GM12878 (cell line): ENCODE data around the gene CFDP1. TPM values are rescaled to one million over a fixed set of nuclear protein-coding genes. Genes with fewer than 3 reads are reported as not detected.

ENCODE experiments used
- ATAC-seq: fragments of 200-7000 bp; cut with Tn5 transposase; 3 replicates; pipeline ENCODE4 v1.9.1; 2020; ENCODE audit warnings: mild to moderate bottlenecking, moderate library complexity
- BruUV-seq: library from RNA; stranded (reverse); fragments of 400-500 nt; replicated peaks from 2 replicates; lab custom pipeline; 2021; lab: Mats Ljungman, UMichigan
- CTCF ChIA-PET: fragments of 300-600 bp; sonication (Branson Sonifier 250); formaldehyde crosslinking; extraction: SDS; loops from one replicate; lab custom pipeline; 2021; ENCODE audit warnings: inconsistent platforms; lab: Yijun Ruan, JAX
- POLR2A ChIA-PET: fragments of 350-600 bp; formaldehyde crosslinking; extraction: SDS; loops from one replicate; lab custom pipeline; 2021; ENCODE audit warnings: inconsistent platforms; lab: Charles Lee
- RAD21 ChIA-PET: fragments of 300-600 bp; sonication (Branson Sonifier 250); formaldehyde crosslinking; loops from one replicate; lab custom pipeline; 2023; ENCODE audit warnings: antibody characterized with exemption; ENCODE audit not compliant: unreplicated experiment; lab: Charles Lee
- SMC1A ChIA-PET: fragments of 300-600 bp; sonication (Branson Sonifier 250); formaldehyde crosslinking; loops from one replicate; lab custom pipeline; 2023; ENCODE audit not compliant: unreplicated experiment, uncharacterized antibody; lab: Charles Lee
- DNase-seq: peaks from one replicate; pipeline ENCODE4 v3.0.0-alpha.2; 2011; ENCODE audit warnings: low read depth, low spot score
- FAIRE-seq: peaks from 3 replicates; lab custom pipeline; 2011; peaks lifted over from hg19 to GRCh38; lab: Jason Lieb, UNC
- H2AFZ ChIP-seq: 2 replicates; pipeline ENCODE4 v1.6.0; 2011; ENCODE audit warnings: low read depth, low read length, control low read depth; ENCODE audit not compliant: control insufficient read depth
- H3K27ac ChIP-seq: 2 replicates; pipeline ENCODE4 v1.5.1; 2011; ENCODE audit warnings: control low read depth; ENCODE audit not compliant: control insufficient read depth, insufficient read depth
- H3K27me3 ChIP-seq, 2 experiments: replicated peaks in 1 of 2; 2 replicates each; pipeline versions ENCODE4 v1.6.0 to v1.6.1; 2011; ENCODE audit warnings: low read length in 1 of 2; ENCODE audit not compliant: control insufficient read depth in 2 of 2, insufficient read depth in 2 of 2
- H3K36me3 ChIP-seq, 2 experiments: 2 replicates each; pipeline ENCODE4 v1.5.1; 2011; ENCODE audit warnings: low read length in 1 of 2; ENCODE audit not compliant: control insufficient read depth in 2 of 2, insufficient read depth in 2 of 2
- H3K4me1 ChIP-seq: 2 replicates; pipeline ENCODE4 v1.6.1; 2011; ENCODE audit warnings: mild to moderate bottlenecking, low read length, moderate library complexity, mixed read lengths; ENCODE audit not compliant: control insufficient read depth, insufficient read depth
- H3K4me2 ChIP-seq: 2 replicates; pipeline ENCODE4 v1.6.0; 2011; ENCODE audit warnings: control low read depth; ENCODE audit not compliant: control insufficient read depth, insufficient read depth
- H3K4me3 ChIP-seq: fragments of 200-600 bp; sonication (generic); 2 replicates; pipeline ENCODE4 v1.5.1; 2016
- H3K79me2 ChIP-seq: 2 replicates; pipeline ENCODE4 v1.6.0; 2011; ENCODE audit warnings: low read length; ENCODE audit not compliant: control insufficient read depth, insufficient read depth
- H3K9ac ChIP-seq: 2 replicates; pipeline ENCODE4 v1.8.0; 2011; ENCODE audit warnings: low read length, control low read depth, mixed read lengths; ENCODE audit not compliant: control insufficient read depth, insufficient read depth
- H3K9me3 ChIP-seq: replicated peaks from 3 replicates; pipeline ENCODE4 v1.5.1; 2011; ENCODE audit warnings: mild to moderate bottlenecking, low read length; ENCODE audit not compliant: control insufficient read depth, insufficient read depth
- H4K20me1 ChIP-seq: 2 replicates; pipeline ENCODE4 v1.6.0; 2011; ENCODE audit not compliant: control insufficient read depth, insufficient read depth
- ATF7 ChIP-seq: fragments of 450-650 bp; IDR thresholded peaks from 2 replicates; pipeline ENCODE4 v1.6.1; 2016; ENCODE audit warnings: low read depth, mild to moderate bottlenecking
- CHD1 ChIP-seq: IDR thresholded peaks from 2 replicates; pipeline ENCODE4 v1.6.1; 2012; ENCODE audit warnings: low read depth, low read length, improper control_type of control experiment
- DPF2 ChIP-seq: fragments of 450-650 bp; IDR thresholded peaks from 2 replicates; pipeline ENCODE4 v1.6.1; 2017; ENCODE audit warnings: mild to moderate bottlenecking
- LARP7 ChIP-seq: fragments of 450-650 bp; IDR thresholded peaks from 2 replicates; pipeline ENCODE4 v1.6.1; 2017; ENCODE audit warnings: mild to moderate bottlenecking
- MEF2B ChIP-seq: fragments of 450-650 bp; IDR thresholded peaks from 2 replicates; pipeline ENCODE4 v1.6.1; 2018; ENCODE audit warnings: mild to moderate bottlenecking, moderate library complexity; ENCODE audit not compliant: partially characterized antibody, poor library complexity, severe bottlenecking
- MXI1 ChIP-seq: fragments of 150-350 bp; IDR thresholded peaks from 2 replicates; pipeline ENCODE4 v1.6.1; 2011; ENCODE audit warnings: low read depth, mild to moderate bottlenecking, inconsistent platforms, low read length, improper control_type of control experiment
- POLR2AphosphoS2 ChIP-seq: IDR thresholded peaks from 2 replicates; pipeline ENCODE4 v1.6.1; 2011; ENCODE audit warnings: low read depth, mild to moderate bottlenecking, low read length, improper control_type of control experiment, moderate library complexity
- RBBP5 ChIP-seq: fragments of 200-600 bp; sonication (generic); conservative IDR thresholded peaks from 2 replicates; pipeline ENCODE4 v1.6.1; 2016
- ZNF592 ChIP-seq: fragments of 450-650 bp; IDR thresholded peaks from 2 replicates; pipeline ENCODE4 v1.6.1; 2017; ENCODE audit warnings: mild to moderate bottlenecking, moderate library complexity
- WGBS: methylation state at CpG from one replicate; pipeline ENCODE4 v1.1.6; 2016; ENCODE audit warnings: low lambda C conversion rate; ENCODE audit not compliant: insufficient replicate concordance, insufficient coverage; ENCODE audit errors: missing lambda C conversion rate; 5-methylcytosine and 5-hydroxymethylcytosine counted together
- in situ Hi-C: fragments of 300-500 bp; cut with MboI; formaldehyde crosslinking; loops from 9 replicates; pipeline ENCODE4 v1.14.3; 2018; ENCODE audit warnings: mixed read lengths
- intact Hi-C: fragments of 100-400 bp; cut with micrococcal nuclease; formaldehyde crosslinking; loops from one replicate; pipeline ENCODE4 v1.14.2; 2022; ENCODE audit not compliant: unreplicated experiment
- polyA plus RNA-seq, 11 experiments: library from polyadenylated mRNA; depleted of rRNA in 4 of 11; unstranded in 6 of 11; stranded (reverse) in 5 of 11; fragments of >200 nt; fragmentation: Nextera tagmentation in 4 of 11; fragmentation: Illumina TruSeq in 1 of 11; extraction: Ambion mirVana in 4 of 11; extraction: Trizol in 1 of 11; gene quantifications; 1 replicate in 1 of 11; 2 replicates in 10 of 11; pipeline versions ENCODE4 v1.2.1 to v1.2.3, GENCODE V29; 2011 to 2016; ENCODE audit warnings: inconsistent platforms in 2 of 11, missing spikeins in 2 of 11, low read depth in 1 of 11
- total RNA-seq, 4 experiments: library from RNA; depleted of rRNA in 3 of 4; stranded (reverse); fragments of >200 nt in 3 of 4; fragmentation: Illumina TruSeq in 1 of 4; extraction: Trizol in 1 of 4; gene quantifications; 2 replicates each; pipeline versions ENCODE4 v1.2.1 to v1.2.3, GENCODE V29; 2013 to 2021

CFDP1 gene
- total and polyA plus RNA-seq, 10 of the 15 experiments (the other 5 are each of a cell fraction or from before 2014, with no cell fraction given) = 22.3 to 64.8 (median 36.7) TPM

DNA sequence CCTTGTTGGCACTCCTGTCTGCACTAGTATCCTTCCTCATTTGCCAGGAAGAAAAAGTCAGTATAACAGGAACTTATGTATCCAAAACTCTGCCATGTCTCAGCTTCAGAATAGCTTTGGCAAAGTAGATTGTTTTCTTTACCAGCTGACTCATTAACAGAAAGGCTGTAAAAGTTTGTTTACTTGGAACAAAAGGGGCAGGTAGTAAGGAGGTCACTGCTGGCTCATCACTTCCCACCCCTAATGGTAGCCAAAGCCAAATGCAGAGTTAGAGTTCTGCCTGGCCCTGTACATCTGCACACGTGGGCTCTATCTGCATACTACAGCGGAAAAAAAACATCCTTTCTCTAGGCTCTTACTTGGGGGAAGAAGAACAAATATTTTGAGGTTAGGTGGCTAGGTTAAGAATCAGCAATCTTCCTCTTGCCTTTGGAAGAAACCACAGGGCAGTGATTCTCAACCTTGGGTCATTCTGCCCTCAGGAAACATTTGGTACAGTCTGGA, 90.9 kb downstream of the CFDP1 start:
- FAIRE-seq (no peak), DNase-seq (no peak), ATAC-seq (no peak)
- no peaks in the 10 kb centered on the region for H4K20me1 ChIP-seq
- no peak overlapping the region for H2AFZ ChIP-seq
- no peak overlapping the region for H3K4me2 ChIP-seq
- in situ Hi-C loops (no loop called here), intact Hi-C loops (no loop called here)
- SMC1A ChIA-PET = interaction anchor here (1.0 to 1.2 kb wide), 3 partner anchors 15 to 37 kb away, joined by 3 to 5 read pairs (median 3); no protein-coding TSS in a partner anchor
- no peaks in the 10 kb centered on the region for H3K36me3 ChIP-seq
- no peak overlapping the region for H3K9ac ChIP-seq
- no TSS peak for BruUV-seq
- RAD21 ChIA-PET = no interaction called here
- no peaks in the 10 kb centered on the region for H3K9me3 ChIP-seq
- no peaks in the 10 kb centered on the region for H3K27me3 ChIP-seq
- no peaks in the 10 kb centered on the region for H3K79me2 ChIP-seq
- H3K27ac ChIP-seq = no peak overlapping the region
- WGBS = 92% methylated on average over 2 of the region's 2 CpGs
- H3K4me1 ChIP-seq = no peaks in the 10 kb centered on the region
- POLR2A ChIA-PET = no interaction called here
- no peak overlapping the region for H3K4me3 ChIP-seq
- CTCF ChIA-PET = no interaction called here
- TF ChIP-seq POLR2AphosphoS2 (no peak), ATF7 (no peak), DPF2 (no peak), MEF2B (no peak), CHD1 (no peak), LARP7 (no peak), MXI1 (no peak), RBBP5 (no peak), ZNF592 (no peak)
- TF ChIP-seq, all 136 proteins: peak for 0
